ENCODE data around the gene CMSS1. TPM values are rescaled to one million over a fixed set of nuclear protein-coding genes. Genes with fewer than 3 reads are reported as not detected.

The CMSS1 gene
- total RNA-seq, 2 experiments from 2014 or later = 34.8 to 37.2 TPM

GRCh38 chr3:99974989-99975388 is 157.3 kb downstream of the CMSS1 start:
- no peaks in the 10 kb centered on the region for H3K9me3 Mint-ChIP-seq
- ChIA-PET POLR2A (no interaction called here), CTCF (no interaction called here)
- H3K36me3 Mint-ChIP-seq (ENCODE audit: low read depth) = no peaks in the 10 kb centered on the region
- H3K4me1 Mint-ChIP-seq = peaks cover 9% of the 10 kb centered on the region
- no peak for DNase-seq
- H3K27me3 Mint-ChIP-seq = no peaks in the 10 kb centered on the region
- H3K27ac Mint-ChIP-seq = no peak overlapping the region
- no peak overlapping the region for H3K4me3 Mint-ChIP-seq

DNA sequence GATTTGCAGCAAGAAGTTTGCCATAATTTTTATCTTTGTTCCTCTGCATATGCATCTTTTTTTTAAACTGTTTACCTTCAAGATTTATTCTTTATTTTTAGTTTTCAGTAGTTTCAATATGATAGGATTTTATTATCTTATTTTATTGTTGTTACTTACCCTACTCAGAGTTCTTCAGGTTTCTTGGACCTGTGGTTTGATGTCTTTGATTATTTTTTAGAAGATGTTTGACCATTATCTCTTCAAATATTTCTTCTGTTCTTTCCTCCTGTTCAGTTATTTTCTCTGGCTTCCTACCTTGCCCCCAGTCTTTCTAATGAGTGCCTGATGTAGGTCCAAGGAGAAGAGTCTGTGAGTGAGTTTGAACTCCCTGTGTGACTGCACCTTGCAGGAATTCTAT is 158.9 kb downstream of the CMSS1 start:
- H3K4me1 Mint-ChIP-seq = no peaks in the 10 kb centered on the region
- no peak overlapping the region for H3K27ac Mint-ChIP-seq
- ChIA-PET CTCF (no interaction called here), POLR2A (no interaction called here)
- no peak for DNase-seq
- no peaks in the 10 kb centered on the region for H3K9me3 Mint-ChIP-seq
- no peaks in the 10 kb centered on the region for H3K27me3 Mint-ChIP-seq
- no peak overlapping the region for H3K4me3 Mint-ChIP-seq
- H3K36me3 Mint-ChIP-seq (ENCODE audit: low read depth) = no peaks in the 10 kb centered on the region

DNA sequence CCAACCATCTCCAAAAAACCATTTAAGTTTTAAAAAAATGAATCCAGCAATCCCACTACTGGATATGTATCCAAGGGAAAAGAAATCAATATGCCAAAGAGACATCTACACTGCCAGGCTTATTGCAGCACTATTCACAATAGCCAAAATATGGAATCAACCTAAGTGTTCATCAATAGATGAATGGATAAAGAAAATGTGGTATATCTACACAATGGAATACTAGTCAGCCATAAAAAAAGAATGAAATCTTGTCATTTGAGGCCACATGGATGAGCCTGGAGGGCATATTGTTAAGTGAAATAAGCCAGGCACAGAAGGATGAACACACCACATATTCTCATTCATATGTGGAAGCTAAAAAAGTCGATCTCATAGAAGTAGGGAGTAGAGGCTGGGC is 160.6 kb downstream of the CMSS1 start:
- no peaks in the 10 kb centered on the region for H3K4me1 Mint-ChIP-seq
- no peak overlapping the region for H3K4me3 Mint-ChIP-seq
- no peaks in the 10 kb centered on the region for H3K27me3 Mint-ChIP-seq
- ChIA-PET CTCF (no interaction called here), POLR2A (no interaction called here)
- H3K27ac Mint-ChIP-seq = no peak overlapping the region
- no peaks in the 10 kb centered on the region for H3K36me3 Mint-ChIP-seq (ENCODE audit: low read depth)
- no peak for DNase-seq
- no peaks in the 10 kb centered on the region for H3K9me3 Mint-ChIP-seq

DNA sequence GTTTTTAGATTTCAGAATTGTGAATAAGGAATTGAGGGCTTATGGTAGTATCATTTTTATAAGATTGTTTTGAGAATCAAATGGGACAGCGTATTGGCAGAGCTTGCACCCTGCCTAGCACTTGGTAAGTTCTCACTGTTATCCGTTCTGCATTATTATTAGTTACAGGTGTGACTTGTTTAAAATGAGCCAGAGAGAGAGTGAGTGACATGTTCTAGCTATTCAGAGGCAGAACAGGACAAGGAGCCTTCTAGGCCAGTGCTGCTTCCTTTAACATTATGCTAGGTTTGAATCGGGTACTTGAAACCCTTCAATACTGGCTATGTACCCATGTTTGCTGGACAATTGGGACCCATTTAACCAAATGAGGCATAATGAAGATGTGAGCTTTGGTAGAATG is 162.9 kb downstream of the CMSS1 start:
- Mint-ChIP-seq H3K4me1 (no peaks in the 10 kb centered on the region), H3K4me3 (no peak overlapping the region), H3K27me3 (no peaks in the 10 kb centered on the region), H3K27ac (no peak overlapping the region), H3K9me3 (no peaks in the 10 kb centered on the region), H3K36me3 (ENCODE audit: low read depth) (no peaks in the 10 kb centered on the region)
- POLR2A ChIA-PET = no interaction called here
- no peak for DNase-seq
- CTCF ChIA-PET = no interaction called here

- ChIA-PET CTCF (no interaction called here), POLR2A (no interaction called here)
- Mint-ChIP-seq H3K27ac (no peak overlapping the region), H3K4me3 (no peak overlapping the region), H3K9me3 (no peaks in the 10 kb centered on the region), H3K27me3 (no peaks in the 10 kb centered on the region), H3K36me3 (ENCODE audit: low read depth) (no peaks in the 10 kb centered on the region), H3K4me1 (no peaks in the 10 kb centered on the region)
- no peak for DNase-seq
Observed at GRCh38 chr3:99981138-99981537, 163.5 kb downstream of the CMSS1 start.

GRCh38 chr3:99982650-99983049 is 165.0 kb downstream of the CMSS1 start:
- H3K4me3 Mint-ChIP-seq = no peak overlapping the region
- no peak overlapping the region for H3K27ac Mint-ChIP-seq
- no peaks in the 10 kb centered on the region for H3K4me1 Mint-ChIP-seq
- peaks cover 3% of the 10 kb centered on the region for H3K9me3 Mint-ChIP-seq
- POLR2A ChIA-PET = no interaction called here
- no peaks in the 10 kb centered on the region for H3K27me3 Mint-ChIP-seq
- H3K36me3 Mint-ChIP-seq (ENCODE audit: low read depth) = no peaks in the 10 kb centered on the region
- DNase-seq = no peak
- CTCF ChIA-PET = no interaction called here

GRCh38 chr3:99984139-99984538 is 166.5 kb downstream of the CMSS1 start:
- H3K4me1 Mint-ChIP-seq = no peaks in the 10 kb centered on the region
- no peaks in the 10 kb centered on the region for H3K27me3 Mint-ChIP-seq
- no peak overlapping the region for H3K27ac Mint-ChIP-seq
- H3K9me3 Mint-ChIP-seq = peaks cover 3% of the 10 kb centered on the region
- ChIA-PET POLR2A (no interaction called here), CTCF (no interaction called here)
- no peak for DNase-seq
- no peaks in the 10 kb centered on the region for H3K36me3 Mint-ChIP-seq (ENCODE audit: low read depth)
- H3K4me3 Mint-ChIP-seq = no peak overlapping the region

GRCh38 chr3:99984668-99985067 is 167.0 kb downstream of the CMSS1 start:
- Mint-ChIP-seq H3K36me3 (ENCODE audit: low read depth) (no peaks in the 10 kb centered on the region), H3K4me1 (no peaks in the 10 kb centered on the region), H3K27me3 (no peaks in the 10 kb centered on the region), H3K27ac (no peak overlapping the region), H3K4me3 (no peak overlapping the region), H3K9me3 (peaks cover 3% of the 10 kb centered on the region)
- ChIA-PET POLR2A (no interaction called here), CTCF (interaction anchor here (1.1 kb wide), 1 partner anchor 84 kb away, joined by 4 read pairs; no protein-coding TSS in a partner anchor)
- DNase-seq = no peak

- ChIA-PET POLR2A (no interaction called here), CTCF (interaction anchor here (0.5 to 0.7 kb wide), 2 partner anchors 33 to 81 kb away, joined by 3 to 4 read pairs; no protein-coding TSS in a partner anchor)
- no peak for DNase-seq
- Mint-ChIP-seq H3K36me3 (ENCODE audit: low read depth) (peaks cover 3% of the 10 kb centered on the region), H3K4me3 (no peak overlapping the region), H3K27me3 (no peaks in the 10 kb centered on the region), H3K4me1 (no peaks in the 10 kb centered on the region), H3K9me3 (peaks cover 14% of the 10 kb centered on the region), H3K27ac (no peak overlapping the region)
Observed at GRCh38 chr3:99990179-99990578, 172.5 kb downstream of the CMSS1 start.

- Mint-ChIP-seq H3K27me3 (no peaks in the 10 kb centered on the region), H3K36me3 (ENCODE audit: low read depth) (peaks cover 3% of the 10 kb centered on the region), H3K9me3 (peaks cover 23% of the 10 kb centered on the region), H3K4me1 (no peaks in the 10 kb centered on the region), H3K27ac (no peak overlapping the region), H3K4me3 (no peak overlapping the region)
- DNase-seq = no peak
- POLR2A ChIA-PET = no interaction called here
- CTCF ChIA-PET = no interaction called here
Observed at GRCh38 chr3:99997293-99997692, 179.6 kb downstream of the CMSS1 start.

- Mint-ChIP-seq H3K27ac (no peak overlapping the region), H3K4me1 (peaks cover 2% of the 10 kb centered on the region), H3K27me3 (no peaks in the 10 kb centered on the region), H3K4me3 (no peak overlapping the region), H3K36me3 (ENCODE audit: low read depth) (no peaks in the 10 kb centered on the region), H3K9me3 (peaks cover 13% of the 10 kb centered on the region)
- DNase-seq = no peak
- ChIA-PET POLR2A (no interaction called here), CTCF (no interaction called here)
Observed at GRCh38 chr3:99999536-99999935, 181.9 kb downstream of the CMSS1 start.

DNA sequence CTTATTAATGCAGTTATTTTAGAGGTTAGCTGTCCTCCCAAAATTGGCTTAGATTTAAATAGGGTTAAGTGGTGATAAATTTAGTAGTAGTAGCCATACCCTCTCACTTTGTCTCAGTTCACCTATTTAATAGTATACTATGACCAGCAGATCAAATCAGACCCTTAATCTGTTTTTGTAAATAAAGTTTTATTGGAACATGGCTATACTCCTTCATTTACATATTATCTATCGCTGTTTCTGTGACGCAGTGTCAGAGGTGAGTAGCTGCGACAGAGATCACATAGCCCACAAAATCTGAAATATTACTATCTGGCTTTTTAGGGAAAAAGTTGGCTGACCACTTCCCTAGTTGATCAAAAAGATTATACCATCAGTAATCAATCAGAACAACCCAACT is 183.4 kb downstream of the CMSS1 start:
- ChIA-PET CTCF (no interaction called here), POLR2A (no interaction called here)
- H3K27ac Mint-ChIP-seq = no peak overlapping the region
- H3K4me3 Mint-ChIP-seq = no peak overlapping the region
- no peaks in the 10 kb centered on the region for H3K27me3 Mint-ChIP-seq
- DNase-seq = no peak
- H3K4me1 Mint-ChIP-seq = peaks cover 6% of the 10 kb centered on the region
- peaks cover 10% of the 10 kb centered on the region for H3K9me3 Mint-ChIP-seq
- no peaks in the 10 kb centered on the region for H3K36me3 Mint-ChIP-seq (ENCODE audit: low read depth)

DNA sequence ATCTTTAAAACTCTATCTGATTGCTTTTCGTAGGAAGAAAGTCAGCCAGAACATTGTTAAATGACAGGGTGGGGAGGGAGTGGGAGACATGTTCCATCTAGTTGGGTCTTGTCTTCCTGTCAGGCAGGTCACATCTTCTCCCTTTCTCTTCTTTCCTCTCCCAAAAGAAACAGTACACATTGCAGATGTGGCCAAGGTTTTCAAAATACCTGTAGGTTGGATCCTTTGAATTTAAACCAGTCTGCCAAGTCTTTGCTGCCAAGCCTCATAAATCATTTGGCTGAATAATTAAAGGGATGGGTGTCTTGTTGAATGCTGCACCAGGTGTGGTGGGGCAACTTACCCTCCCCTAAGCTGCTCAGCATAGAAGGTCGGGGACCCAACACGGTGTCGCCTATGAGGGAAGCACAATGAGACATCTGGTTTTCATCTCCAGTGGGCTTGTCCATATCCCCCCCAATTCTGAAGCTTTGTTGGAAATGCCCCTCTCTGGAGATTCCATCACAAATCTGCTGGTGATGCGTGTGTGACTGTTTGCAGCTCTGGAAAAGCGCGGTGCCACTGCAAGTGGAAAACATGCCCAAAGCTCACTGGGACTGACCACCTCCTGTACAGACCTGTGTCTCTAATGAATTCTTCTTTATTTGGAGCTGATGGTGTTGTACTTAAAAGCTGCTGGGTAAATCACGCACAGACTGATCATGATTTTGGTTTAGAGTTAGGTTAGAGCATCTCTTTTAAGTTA is 184.0 kb downstream of the CMSS1 start:
- peaks cover 6% of the 10 kb centered on the region for H3K4me1 Mint-ChIP-seq
- POLR2A ChIA-PET = no interaction called here
- H3K4me3 Mint-ChIP-seq = no peak overlapping the region
- CTCF ChIA-PET = no interaction called here
- DNase-seq = no peak
- H3K36me3 Mint-ChIP-seq (ENCODE audit: low read depth) = no peaks in the 10 kb centered on the region
- no peaks in the 10 kb centered on the region for H3K27me3 Mint-ChIP-seq
- peaks cover 5% of the 10 kb centered on the region for H3K9me3 Mint-ChIP-seq
- H3K27ac Mint-ChIP-seq = no peak overlapping the region

DNA sequence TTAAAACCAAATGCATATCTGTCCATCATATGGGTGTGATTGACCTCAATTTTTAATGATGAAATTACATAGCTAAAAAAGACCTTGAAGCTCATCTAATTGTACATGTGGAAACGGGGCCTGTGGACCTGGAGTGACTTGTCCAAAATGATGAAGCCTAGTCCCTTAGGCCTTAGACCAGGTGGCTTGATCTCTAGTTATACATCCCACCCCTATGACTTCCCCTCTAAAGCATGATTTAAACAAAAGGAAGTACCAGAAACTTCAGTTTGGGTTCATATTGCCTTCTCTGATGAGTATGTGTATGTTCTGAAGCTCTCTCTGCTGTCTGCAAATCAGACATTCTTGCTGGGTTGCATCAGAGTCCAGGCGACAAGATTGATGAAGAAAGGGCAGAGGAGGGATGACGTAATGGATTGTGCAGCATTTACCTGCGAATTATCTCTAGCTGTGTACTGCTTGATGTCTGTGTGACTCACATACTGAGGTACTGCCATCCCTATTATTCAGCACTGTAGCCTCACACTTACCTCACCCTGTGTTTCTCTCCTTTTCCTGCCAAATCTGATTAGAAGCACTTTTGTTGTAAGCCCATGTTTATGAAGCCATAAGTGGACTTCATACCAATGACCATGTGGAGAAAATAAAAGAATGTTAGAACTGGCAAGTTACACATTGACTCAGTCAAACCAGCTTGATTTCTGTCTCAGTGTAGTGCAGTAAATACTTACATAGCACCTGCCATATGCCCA is 185.1 kb downstream of the CMSS1 start:
- Mint-ChIP-seq H3K27ac (no peak overlapping the region), H3K27me3 (no peaks in the 10 kb centered on the region), H3K4me1 (peaks cover 6% of the 10 kb centered on the region), H3K4me3 (no peak overlapping the region), H3K36me3 (ENCODE audit: low read depth) (no peaks in the 10 kb centered on the region), H3K9me3 (peaks cover 2% of the 10 kb centered on the region)
- CTCF ChIA-PET = no interaction called here
- POLR2A ChIA-PET = no interaction called here
- no peak for DNase-seq

Measured in activated CD4-positive, alpha-beta T cell treated with anti-CD3 and anti-CD28 coated beads, Interleukin-2, amount 10 ng/mL, durations not matched to agents 7 days and 5 days (primary cell).